K562 (cell line): ENCODE measurements around the gene MATN1. TPM values are rescaled to one million over a fixed set of nuclear protein-coding genes. Genes with fewer than 3 reads are reported as not detected.
A peak's percentile ranks its signal among the peaks of the same experiment; 100 is the strongest.

ENCODE experiments used
- CBX3 ChIP-seq, 2 experiments: IDR thresholded peaks; 1 replicate in 1 of 2; 2 replicates in 1 of 2; pipeline ENCODE4 v1.6.1; 2012; ENCODE audit warnings: inconsistent platforms in 2 of 2, low read length in 2 of 2, borderline replicate concordance in 1 of 2, control low read depth in 1 of 2
- ERF ChIP-seq: fragments of 450-650 bp; formaldehyde crosslinking; IDR thresholded peaks from 2 replicates; pipeline ENCODE4 v1.4.0; 2020; ENCODE audit warnings: mild to moderate bottlenecking, mixed read lengths
- HMGN3 ChIP-seq: IDR thresholded peaks from 2 replicates; pipeline ENCODE4 v1.6.1; 2011; ENCODE audit warnings: borderline replicate concordance, low read depth, mild to moderate bottlenecking, mixed read lengths, low read length; ENCODE audit not compliant: insufficient read length; ENCODE audit errors: extremely low read depth
- HNRNPUL1 ChIP-seq: fragments of 200-400 bp; formaldehyde crosslinking; IDR thresholded peaks from 2 replicates; pipeline ENCODE4 v1.6.1; 2017; ENCODE audit warnings: low read length
- KLF10 ChIP-seq: fragments of 250-450 bp; sonication (Bioruptor Pico); IDR thresholded peaks from 2 replicates; pipeline ENCODE4 v1.6.1; 2021; ENCODE audit warnings: matching md5 sums
- MYC ChIP-seq, 2 experiments: fragments of 250-450 bp in 1 of 2; sonication (Bioruptor Pico) in 1 of 2; IDR thresholded peaks; 2 replicates each; pipeline versions ENCODE4 v1.5.1 to v1.6.1; 2012 to 2021; ENCODE audit warnings: low read depth in 2 of 2, borderline replicate concordance in 1 of 2, improper control_type of control experiment in 1 of 2, low read length in 1 of 2, mild to moderate bottlenecking in 1 of 2, moderate library complexity in 1 of 2
- NCOA6 ChIP-seq: fragments of 450-650 bp; IDR thresholded peaks from 2 replicates; pipeline ENCODE4 v1.6.1; 2017; ENCODE audit warnings: mild to moderate bottlenecking
- NCOR1 ChIP-seq: fragments of 450-650 bp; IDR thresholded peaks from 2 replicates; pipeline ENCODE4 v1.6.1; 2016; ENCODE audit warnings: mild to moderate bottlenecking, moderate library complexity
- NR2F6 ChIP-seq: fragments of 450-650 bp; formaldehyde crosslinking; IDR thresholded peaks from 2 replicates; pipeline ENCODE4 v1.4.0; 2020; ENCODE audit warnings: mild to moderate bottlenecking
- RBM25 ChIP-seq: fragments of 200-400 bp; formaldehyde crosslinking; IDR thresholded peaks from 2 replicates; pipeline ENCODE4 v1.6.1; 2018; ENCODE audit warnings: low read length, low read depth, moderate library complexity; ENCODE audit not compliant: severe bottlenecking
- SMAD3 ChIP-seq: fragments of 450-650 bp; formaldehyde crosslinking; conservative IDR thresholded peaks from 2 replicates; pipeline ENCODE4 v1.4.0; 2020; ENCODE audit warnings: mild to moderate bottlenecking
- SMC3 ChIP-seq: conservative IDR thresholded peaks from 2 replicates; pipeline ENCODE4 v1.6.1; 2011; ENCODE audit warnings: low read depth, low read length, improper control_type of control experiment; ENCODE audit not compliant: insufficient read depth
- ZNF133 ChIP-seq: fragments of 250-450 bp; sonication (Bioruptor Pico); IDR thresholded peaks from 2 replicates; pipeline ENCODE4 v1.4.0; 2020; ENCODE audit warnings: mild to moderate bottlenecking
- ZNF175 ChIP-seq: fragments of 200-800 bp; sonication (Bioruptor generic); IDR thresholded peaks from 2 replicates; pipeline ENCODE4 v1.6.1; 2016; ENCODE audit warnings: low read depth, mild to moderate bottlenecking, missing genetic modification characterization, missing compliant biosample characterization
- ZNF324 ChIP-seq: fragments of 250-450 bp; sonication (Bioruptor Pico); IDR thresholded peaks from 2 replicates; pipeline ENCODE4 v1.4.0; 2020; ENCODE audit warnings: mild to moderate bottlenecking
- ZNF445 ChIP-seq: fragments of 250-450 bp; sonication (Bioruptor Pico); IDR thresholded peaks from 2 replicates; pipeline ENCODE4 v1.4.0; 2020; ENCODE audit warnings: low read depth, mild to moderate bottlenecking, moderate library complexity
- ZNF449 ChIP-seq: fragments of 250-450 bp; sonication (Bioruptor Pico); IDR thresholded peaks from 2 replicates; pipeline ENCODE4 v1.8.0; 2022; ENCODE audit warnings: moderate library complexity, mild to moderate bottlenecking, inconsistent platforms
- ZNF589 ChIP-seq: fragments of 200-800 bp; sonication (Bioruptor generic); IDR thresholded peaks from 2 replicates; pipeline ENCODE4 v1.6.1; 2016; ENCODE audit warnings: low read depth, missing genetic modification characterization, missing compliant biosample characterization
- ZNF639 ChIP-seq, 2 experiments: fragments of 200-800 bp in 1 of 2; sonication (Bioruptor generic) in 1 of 2; sonication (generic) in 1 of 2; formaldehyde crosslinking in 1 of 2; IDR thresholded peaks in 1 of 2; conservative IDR thresholded peaks in 1 of 2; 2 replicates each; pipeline versions ENCODE4 v1.5.0 to v1.6.1; 2016 to 2020; ENCODE audit warnings: missing compliant biosample characterization in 1 of 2, missing genetic modification characterization in 1 of 2, missing genetic modification reagents in 1 of 2
- ZNF699 ChIP-seq: fragments of 250-450 bp; sonication (Bioruptor Pico); IDR thresholded peaks from 2 replicates; pipeline ENCODE4 v1.8.0; 2021; ENCODE audit warnings: mild to moderate bottlenecking, moderate library complexity; ENCODE audit not compliant: insufficient replicate concordance
- ZNF780A ChIP-seq: fragments of 250-450 bp; sonication (Bioruptor Pico); IDR thresholded peaks from 2 replicates; pipeline ENCODE4 v1.5.0; 2021; ENCODE audit warnings: mild to moderate bottlenecking
- ZNF785 ChIP-seq: fragments of 250-450 bp; sonication (Bioruptor Pico); IDR thresholded peaks from 2 replicates; pipeline ENCODE4 v1.4.0; 2020; ENCODE audit warnings: mild to moderate bottlenecking
- polyA plus RNA-seq, 8 experiments: library from polyadenylated mRNA; depleted of rRNA in 4 of 8; stranded (reverse) in 5 of 8; unstranded in 3 of 8; fragments of >200 nt; fragmentation: Nextera tagmentation in 2 of 8; fragmentation: Illumina TruSeq in 1 of 8; extraction: Ambion mirVana in 2 of 8; extraction: Trizol in 1 of 8; gene quantifications; 2 replicates each; pipeline versions ENCODE4 v1.2.1 to v1.2.3, GENCODE V29; 2011 to 2014; ENCODE audit warnings: inconsistent platforms in 1 of 8, missing spikeins in 1 of 8
- total RNA-seq, 7 experiments: library from RNA; depleted of rRNA in 6 of 7; stranded (reverse); fragments of >200 nt in 6 of 7; fragmentation: Illumina TruSeq in 2 of 7; extraction: Trizol in 2 of 7; gene quantifications; 2 replicates each; pipeline versions ENCODE4 v1.2.1 to v1.2.3, GENCODE V29; 2011 to 2021; ENCODE audit warnings: low replicate concordance in 1 of 7

The MATN1 gene
- total and polyA plus RNA-seq, 9 of the 15 experiments (the other 6 are each of a cell fraction or from before 2014, with no cell fraction given) = 0.10 to 2.3 (median 1.2) TPM

DNA sequence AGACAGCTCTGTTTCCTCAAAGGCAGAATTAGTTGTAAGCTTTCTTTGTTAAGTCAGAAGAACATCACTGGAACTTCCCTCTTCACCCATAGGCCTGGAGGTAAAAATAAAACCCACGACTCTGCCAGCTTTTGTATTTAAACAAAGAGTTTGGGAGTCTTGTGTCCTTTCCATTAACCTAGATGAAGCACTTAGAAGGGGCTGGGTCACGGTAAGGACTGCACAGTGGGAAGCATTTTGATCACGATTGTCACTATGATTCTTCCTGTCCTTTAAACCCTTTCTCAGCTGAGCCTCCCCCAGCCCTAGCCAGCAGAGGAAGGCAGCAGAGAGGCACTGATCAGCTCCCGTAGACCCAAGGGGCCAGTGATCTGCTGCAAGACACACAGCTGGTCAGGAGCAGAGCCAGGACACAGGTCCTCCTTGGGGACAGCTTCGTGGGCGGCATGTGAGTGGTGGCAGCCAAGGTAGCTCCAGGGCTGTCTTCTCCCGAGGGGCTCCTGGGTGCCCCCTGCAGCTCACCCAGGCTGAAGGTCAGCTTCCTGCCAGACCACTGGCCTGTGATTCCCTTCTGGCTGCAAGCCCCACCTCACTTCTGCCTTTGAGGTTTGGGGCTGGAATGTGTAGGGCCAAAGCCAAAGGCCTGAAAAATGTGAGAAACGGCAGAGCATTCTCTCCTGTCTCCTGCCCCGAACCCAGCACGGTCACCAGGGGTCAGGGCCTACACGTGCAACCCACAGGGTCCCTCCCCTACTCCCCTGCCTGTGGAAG, 38.2 kb upstream of the MATN1 start (continued):
- TF ChIP-seq ZNF445 (CRISPR knock-in tag) (no peak), ZNF133 (CRISPR knock-in tag) (no peak), ZNF785 (CRISPR knock-in tag) (0 out of 2 replicates have a peak, but pooled peaks have one; percentile 24), ZNF780A (peak; percentile 31; the same call in 1 of the 2 replicates), ZNF324 (CRISPR knock-in tag) (no peak; the same call in 1 of the 2 replicates), KLF10 (CRISPR knock-in tag) (0 out of 2 replicates have a peak, but pooled peaks have one; percentile 37), SMAD3 (CRISPR knock-in tag) (peak; percentile 64; the same call in 1 of the 2 replicates), ZNF639 (CRISPR knock-in tag; conservative IDR thresholded peaks at IDR 0.05 in 1 of 2, IDR thresholded peaks at IDR 0.05 in 1 of 2) (0 out of 4 replicates have a peak, but pooled peaks of 1 of the 2 experiments have one; percentile 17), SMC3 (no peak), NCOR1 (no peak), ZNF589 (CRISPR knock-in tag) (peak; percentile 89), ZNF699 (no peak), ZNF175 (CRISPR knock-in tag) (no peak), HNRNPUL1 (no peak), ERF (peak; percentile 95), CBX3 (IDR thresholded peaks at IDR 0.05; ENCODE audit: borderline replicate concordance in 1 of 2, low read length in 2 of 2) (peak in 1 of 2 experiments; percentile 27; a peak in 1 of 3 replicates), NR2F6 (0 out of 2 replicates have a peak, but pooled peaks have one; percentile 16), RBM25 (no peak), NCOA6 (no peak), ZNF449 (CRISPR knock-in tag) (peak; percentile 75; the same call in 1 of the 2 replicates), MYC (IDR thresholded peaks at IDR 0.05; ENCODE audit: low read depth, low read length) (0 out of 2 replicates have a peak, but pooled peaks have one; percentile 7), MYC (CRISPR knock-in tag; IDR thresholded peaks at IDR 0.05; ENCODE audit: borderline replicate concordance, low read depth) (no peak; the same call in 1 of the 2 replicates), HMGN3 (no peak)
